ENCODE data around the gene NRG3.

NRG3 gene

DNA sequence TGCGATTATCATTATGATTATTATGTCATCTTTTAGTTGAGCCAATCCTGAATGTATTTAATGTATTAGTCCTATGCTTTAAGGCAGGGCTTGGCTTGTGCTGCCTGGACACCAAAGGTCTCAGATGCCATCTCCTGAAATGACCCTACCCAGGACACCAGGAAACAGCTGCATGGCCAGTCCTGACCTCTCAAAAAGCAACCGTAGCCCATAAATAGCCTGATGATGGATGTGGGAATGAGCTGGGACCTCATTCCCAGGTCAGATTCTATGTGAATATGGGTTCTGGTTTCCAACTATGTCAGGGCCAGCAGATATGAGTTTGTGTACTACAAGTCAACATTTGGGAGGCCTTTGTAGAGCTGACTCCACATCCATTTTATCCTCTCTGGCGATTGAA lies 438.4 kb downstream of the NRG3 start (continued):
- TF ChIP-seq, protein P1, sequence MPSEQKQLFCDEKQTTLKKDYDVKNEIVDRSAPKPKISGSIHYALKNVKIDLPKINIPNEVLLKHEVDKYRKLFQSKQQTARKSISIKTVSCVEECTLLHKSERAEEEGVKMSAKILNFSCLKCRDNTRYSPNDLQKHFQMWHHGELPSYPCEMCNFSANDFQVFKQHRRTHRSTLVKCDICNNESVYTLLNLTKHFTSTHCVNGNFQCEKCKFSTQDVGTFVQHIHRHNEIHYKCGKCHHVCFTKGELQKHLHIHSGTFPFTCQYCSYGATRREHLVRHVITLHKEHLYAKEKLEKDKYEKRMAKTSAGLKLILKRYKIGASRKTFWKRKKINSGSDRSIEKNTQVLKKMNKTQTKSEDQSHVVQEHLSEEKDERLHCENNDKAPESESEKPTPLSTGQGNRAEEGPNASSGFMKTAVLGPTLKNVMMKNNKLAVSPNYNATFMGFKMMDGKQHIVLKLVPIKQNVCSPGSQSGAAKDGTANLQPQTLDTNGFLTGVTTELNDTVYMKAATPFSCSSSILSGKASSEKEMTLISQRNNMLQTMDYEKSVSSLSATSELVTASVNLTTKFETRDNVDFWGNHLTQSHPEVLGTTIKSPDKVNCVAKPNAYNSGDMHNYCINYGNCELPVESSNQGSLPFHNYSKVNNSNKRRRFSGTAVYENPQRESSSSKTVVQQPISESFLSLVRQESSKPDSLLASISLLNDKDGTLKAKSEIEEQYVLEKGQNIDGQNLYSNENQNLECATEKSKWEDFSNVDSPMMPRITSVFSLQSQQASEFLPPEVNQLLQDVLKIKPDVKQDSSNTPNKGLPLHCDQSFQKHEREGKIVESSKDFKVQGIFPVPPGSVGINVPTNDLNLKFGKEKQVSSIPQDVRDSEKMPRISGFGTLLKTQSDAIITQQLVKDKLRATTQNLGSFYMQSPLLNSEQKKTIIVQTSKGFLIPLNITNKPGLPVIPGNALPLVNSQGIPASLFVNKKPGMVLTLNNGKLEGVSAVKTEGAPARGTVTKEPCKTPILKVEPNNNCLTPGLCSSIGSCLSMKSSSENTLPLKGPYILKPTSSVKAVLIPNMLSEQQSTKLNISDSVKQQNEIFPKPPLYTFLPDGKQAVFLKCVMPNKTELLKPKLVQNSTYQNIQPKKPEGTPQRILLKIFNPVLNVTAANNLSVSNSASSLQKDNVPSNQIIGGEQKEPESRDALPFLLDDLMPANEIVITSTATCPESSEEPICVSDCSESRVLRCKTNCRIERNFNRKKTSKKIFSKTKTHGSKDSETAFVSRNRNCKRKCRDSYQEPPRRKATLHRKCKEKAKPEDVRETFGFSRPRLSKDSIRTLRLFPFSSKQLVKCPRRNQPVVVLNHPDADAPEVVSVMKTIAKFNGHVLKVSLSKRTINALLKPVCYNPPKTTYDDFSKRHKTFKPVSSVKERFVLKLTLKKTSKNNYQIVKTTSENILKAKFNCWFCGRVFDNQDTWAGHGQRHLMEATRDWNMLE (tag by site-specific recombination; conservative IDR thresholded peaks at IDR 0.05; ENCODE audit: low read depth) = no peak

DNA sequence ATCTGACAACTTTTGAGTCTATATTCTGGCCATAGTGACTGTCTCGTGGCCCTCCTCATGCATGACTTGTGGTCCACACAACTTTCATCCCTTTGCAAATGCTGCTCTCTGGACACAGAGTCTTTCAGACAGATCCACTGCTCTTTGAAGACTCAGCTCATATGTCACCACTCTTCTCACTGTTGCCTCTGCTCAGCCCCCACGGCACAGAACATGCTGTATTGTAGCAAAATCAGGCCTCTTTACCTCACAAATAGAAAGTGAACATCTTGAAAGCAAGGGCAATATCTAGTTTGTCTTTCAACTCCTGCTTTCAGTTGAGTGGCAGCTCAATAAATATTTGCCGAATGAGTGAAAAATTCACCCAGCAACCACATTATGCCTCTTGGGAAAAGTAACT lies 443.5 kb downstream of the NRG3 start:
- H3K36me3 ChIP-seq (ENCODE audit: control insufficient read depth in 2 of 2, insufficient read depth in 1 of 2, low read length in 2 of 2) = no peaks in the 10 kb centered on the region
- ChIA-PET POLR2A (no interaction called here), CTCF (no interaction called here)
- no peak overlapping the region for H3K27ac ChIP-seq (ENCODE audit: extremely low read depth, low read depth, low read length)
- H3K4me1 ChIP-seq (ENCODE audit: control insufficient read depth, insufficient read depth, low read length) = no peaks in the 10 kb centered on the region
- no peak overlapping the region for H3K4me3 ChIP-seq (ENCODE audit: low read depth, low read length)
- H3K9me3 ChIP-seq (ENCODE audit: control insufficient read depth, insufficient read depth, low read depth, low read length) = no peaks in the 10 kb centered on the region
- no peak for TF ChIP-seq YY1 (tag by site-specific recombination; IDR thresholded peaks at IDR 0.05)
- no peak for TF ChIP-seq ZNF202 (tag by site-specific recombination; IDR thresholded peaks at IDR 0.05; ENCODE audit: borderline replicate concordance)
- no peak for TF ChIP-seq ZNF701 (tag by site-specific recombination; IDR thresholded peaks at IDR 0.05)
- TF ChIP-seq, protein P2, sequence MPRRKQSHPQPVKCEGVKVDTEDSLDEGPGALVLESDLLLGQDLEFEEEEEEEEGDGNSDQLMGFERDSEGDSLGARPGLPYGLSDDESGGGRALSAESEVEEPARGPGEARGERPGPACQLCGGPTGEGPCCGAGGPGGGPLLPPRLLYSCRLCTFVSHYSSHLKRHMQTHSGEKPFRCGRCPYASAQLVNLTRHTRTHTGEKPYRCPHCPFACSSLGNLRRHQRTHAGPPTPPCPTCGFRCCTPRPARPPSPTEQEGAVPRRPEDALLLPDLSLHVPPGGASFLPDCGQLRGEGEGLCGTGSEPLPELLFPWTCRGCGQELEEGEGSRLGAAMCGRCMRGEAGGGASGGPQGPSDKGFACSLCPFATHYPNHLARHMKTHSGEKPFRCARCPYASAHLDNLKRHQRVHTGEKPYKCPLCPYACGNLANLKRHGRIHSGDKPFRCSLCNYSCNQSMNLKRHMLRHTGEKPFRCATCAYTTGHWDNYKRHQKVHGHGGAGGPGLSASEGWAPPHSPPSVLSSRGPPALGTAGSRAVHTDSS (tag by site-specific recombination; IDR thresholded peaks at IDR 0.05) = no peak
- TF ChIP-seq, protein P3, sequence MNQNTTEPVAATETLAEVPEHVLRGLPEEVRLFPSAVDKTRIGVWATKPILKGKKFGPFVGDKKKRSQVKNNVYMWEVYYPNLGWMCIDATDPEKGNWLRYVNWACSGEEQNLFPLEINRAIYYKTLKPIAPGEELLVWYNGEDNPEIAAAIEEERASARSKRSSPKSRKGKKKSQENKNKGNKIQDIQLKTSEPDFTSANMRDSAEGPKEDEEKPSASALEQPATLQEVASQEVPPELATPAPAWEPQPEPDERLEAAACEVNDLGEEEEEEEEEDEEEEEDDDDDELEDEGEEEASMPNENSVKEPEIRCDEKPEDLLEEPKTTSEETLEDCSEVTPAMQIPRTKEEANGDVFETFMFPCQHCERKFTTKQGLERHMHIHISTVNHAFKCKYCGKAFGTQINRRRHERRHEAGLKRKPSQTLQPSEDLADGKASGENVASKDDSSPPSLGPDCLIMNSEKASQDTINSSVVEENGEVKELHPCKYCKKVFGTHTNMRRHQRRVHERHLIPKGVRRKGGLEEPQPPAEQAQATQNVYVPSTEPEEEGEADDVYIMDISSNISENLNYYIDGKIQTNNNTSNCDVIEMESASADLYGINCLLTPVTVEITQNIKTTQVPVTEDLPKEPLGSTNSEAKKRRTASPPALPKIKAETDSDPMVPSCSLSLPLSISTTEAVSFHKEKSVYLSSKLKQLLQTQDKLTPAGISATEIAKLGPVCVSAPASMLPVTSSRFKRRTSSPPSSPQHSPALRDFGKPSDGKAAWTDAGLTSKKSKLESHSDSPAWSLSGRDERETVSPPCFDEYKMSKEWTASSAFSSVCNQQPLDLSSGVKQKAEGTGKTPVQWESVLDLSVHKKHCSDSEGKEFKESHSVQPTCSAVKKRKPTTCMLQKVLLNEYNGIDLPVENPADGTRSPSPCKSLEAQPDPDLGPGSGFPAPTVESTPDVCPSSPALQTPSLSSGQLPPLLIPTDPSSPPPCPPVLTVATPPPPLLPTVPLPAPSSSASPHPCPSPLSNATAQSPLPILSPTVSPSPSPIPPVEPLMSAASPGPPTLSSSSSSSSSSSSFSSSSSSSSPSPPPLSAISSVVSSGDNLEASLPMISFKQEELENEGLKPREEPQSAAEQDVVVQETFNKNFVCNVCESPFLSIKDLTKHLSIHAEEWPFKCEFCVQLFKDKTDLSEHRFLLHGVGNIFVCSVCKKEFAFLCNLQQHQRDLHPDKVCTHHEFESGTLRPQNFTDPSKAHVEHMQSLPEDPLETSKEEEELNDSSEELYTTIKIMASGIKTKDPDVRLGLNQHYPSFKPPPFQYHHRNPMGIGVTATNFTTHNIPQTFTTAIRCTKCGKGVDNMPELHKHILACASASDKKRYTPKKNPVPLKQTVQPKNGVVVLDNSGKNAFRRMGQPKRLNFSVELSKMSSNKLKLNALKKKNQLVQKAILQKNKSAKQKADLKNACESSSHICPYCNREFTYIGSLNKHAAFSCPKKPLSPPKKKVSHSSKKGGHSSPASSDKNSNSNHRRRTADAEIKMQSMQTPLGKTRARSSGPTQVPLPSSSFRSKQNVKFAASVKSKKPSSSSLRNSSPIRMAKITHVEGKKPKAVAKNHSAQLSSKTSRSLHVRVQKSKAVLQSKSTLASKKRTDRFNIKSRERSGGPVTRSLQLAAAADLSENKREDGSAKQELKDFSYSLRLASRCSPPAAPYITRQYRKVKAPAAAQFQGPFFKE (tag by site-specific recombination; IDR thresholded peaks at IDR 0.05; ENCODE audit: borderline replicate concordance) = no peak
- no peak for TF ChIP-seq KLF1 (tag by site-specific recombination; IDR thresholded peaks at IDR 0.05)
- no peak for TF ChIP-seq ZNF654 (tag by site-specific recombination; IDR thresholded peaks at IDR 0.05; ENCODE audit: low read depth)
- no peak for TF ChIP-seq REPIN1 (tag by site-specific recombination; IDR thresholded peaks at IDR 0.05; ENCODE audit: low read depth)

DNA sequence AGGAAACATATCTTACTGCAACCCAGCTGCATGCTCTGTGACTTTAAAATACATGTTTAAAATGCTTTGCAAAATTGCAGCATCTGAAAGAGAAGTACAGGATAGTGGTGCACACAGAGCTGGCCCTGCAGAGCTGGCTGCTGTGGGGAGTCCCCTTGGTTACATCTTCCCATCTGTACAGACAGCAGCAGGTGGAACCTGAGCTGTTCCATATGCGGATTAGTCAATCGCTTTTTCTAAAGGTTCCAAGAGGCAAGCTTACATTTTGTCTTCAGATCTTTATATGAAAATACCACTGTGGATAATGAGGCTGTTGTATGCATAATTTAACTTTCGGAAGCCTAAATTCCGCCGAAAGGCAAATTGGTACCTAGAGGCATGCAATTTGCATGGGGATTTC lies 444.1 kb downstream of the NRG3 start:
- H3K4me3 ChIP-seq (ENCODE audit: low read depth, low read length) = no peak overlapping the region
- no peaks in the 10 kb centered on the region for H3K4me1 ChIP-seq (ENCODE audit: control insufficient read depth, insufficient read depth, low read length)
- no peak overlapping the region for H3K27ac ChIP-seq (ENCODE audit: extremely low read depth, low read depth, low read length)
- no peaks in the 10 kb centered on the region for H3K36me3 ChIP-seq (ENCODE audit: control insufficient read depth in 2 of 2, insufficient read depth in 1 of 2, low read length in 2 of 2)
- CTCF ChIA-PET = no interaction called here
- H3K9me3 ChIP-seq (ENCODE audit: control insufficient read depth, insufficient read depth, low read depth, low read length) = no peaks in the 10 kb centered on the region
- POLR2A ChIA-PET = no interaction called here
- no peak for TF ChIP-seq ZNF658 (tag by site-specific recombination; IDR thresholded peaks at IDR 0.05)
- no peak for TF ChIP-seq ZNF292 (tag by site-specific recombination; IDR thresholded peaks at IDR 0.05; ENCODE audit: borderline replicate concordance, low read depth)
- TF ChIP-seq ZNF791 (tag by site-specific recombination; IDR thresholded peaks at IDR 0.05) = no peak
- no peak for TF ChIP-seq ZNF155 (tag by site-specific recombination; IDR thresholded peaks at IDR 0.05)
- TF ChIP-seq ZNF623 (tag by site-specific recombination; IDR thresholded peaks at IDR 0.05) = no peak
- TF ChIP-seq ZNF768 (tag by site-specific recombination; IDR thresholded peaks at IDR 0.05) = no peak
- TF ChIP-seq REPIN1 (tag by site-specific recombination; IDR thresholded peaks at IDR 0.05; ENCODE audit: low read depth) = no peak

Measured in HEK293 (cell line).